ENCODE measurements around the gene NECTIN3. TPM values are rescaled to one million over a fixed set of nuclear protein-coding genes. Genes with fewer than 3 reads are reported as not detected.

The NECTIN3 gene
- total RNA-seq, 1 experiment from 2014 or later, result 53.7 TPM

GRCh38 chr3:111241960-111242359, 170.3 kb downstream of the NECTIN3 start:
- no peak overlapping the region for H2BK20ac ChIP-seq (ENCODE audit: low read depth, low read length, poor library complexity, severe bottlenecking)
- no peak overlapping the region for H2BK5ac ChIP-seq (ENCODE audit: insufficient read length, low read length)
- H3K23ac ChIP-seq (ENCODE audit: insufficient read length, low read depth, low read length), result no peak overlapping the region
- H2AFZ ChIP-seq (ENCODE audit: low read length), result no peak overlapping the region
- H4K5ac ChIP-seq (ENCODE audit: insufficient read length, low read depth, low read length), result no peak overlapping the region
- Mint-ChIP-seq H3K9me3 (peaks cover 3 to 9% of the 10 kb centered on the region in 2 experiments; a peak in 4 of 5 replicates), H3K27me3 (ENCODE audit: low read depth) (no peaks in the 10 kb centered on the region; the same call in 1 of the 2 replicates), H3K36me3 (ENCODE audit: insufficient read depth in 1 of 3, low read depth in 3 of 3) (no peaks in the 10 kb centered on the region; a peak in 1 of 7 replicates), H3K4me3 (no peak overlapping the region), H3K4me1 (peaks cover 0 to 3% of the 10 kb centered on the region in 2 experiments; a peak in 1 of 4 replicates), H3K27ac (no peak overlapping the region)
- H3K4ac ChIP-seq (ENCODE audit: low read depth, low read length), result no peak overlapping the region
- no peaks in the 10 kb centered on the region; the same call in 1 of the 2 replicates for H3K27me3 ChIP-seq (ENCODE audit: insufficient read depth, low read length)
- H3K18ac ChIP-seq (ENCODE audit: insufficient read length, low read depth, low read length), result no peak overlapping the region
- no peak overlapping the region for H3K14ac ChIP-seq (ENCODE audit: insufficient read depth, low read length)
- TF ChIP-seq, protein P1, sequence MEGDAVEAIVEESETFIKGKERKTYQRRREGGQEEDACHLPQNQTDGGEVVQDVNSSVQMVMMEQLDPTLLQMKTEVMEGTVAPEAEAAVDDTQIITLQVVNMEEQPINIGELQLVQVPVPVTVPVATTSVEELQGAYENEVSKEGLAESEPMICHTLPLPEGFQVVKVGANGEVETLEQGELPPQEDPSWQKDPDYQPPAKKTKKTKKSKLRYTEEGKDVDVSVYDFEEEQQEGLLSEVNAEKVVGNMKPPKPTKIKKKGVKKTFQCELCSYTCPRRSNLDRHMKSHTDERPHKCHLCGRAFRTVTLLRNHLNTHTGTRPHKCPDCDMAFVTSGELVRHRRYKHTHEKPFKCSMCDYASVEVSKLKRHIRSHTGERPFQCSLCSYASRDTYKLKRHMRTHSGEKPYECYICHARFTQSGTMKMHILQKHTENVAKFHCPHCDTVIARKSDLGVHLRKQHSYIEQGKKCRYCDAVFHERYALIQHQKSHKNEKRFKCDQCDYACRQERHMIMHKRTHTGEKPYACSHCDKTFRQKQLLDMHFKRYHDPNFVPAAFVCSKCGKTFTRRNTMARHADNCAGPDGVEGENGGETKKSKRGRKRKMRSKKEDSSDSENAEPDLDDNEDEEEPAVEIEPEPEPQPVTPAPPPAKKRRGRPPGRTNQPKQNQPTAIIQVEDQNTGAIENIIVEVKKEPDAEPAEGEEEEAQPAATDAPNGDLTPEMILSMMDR (conservative IDR thresholded peaks at IDR 0.05), result no peak
- no peak overlapping the region for H4K8ac ChIP-seq (replicated peaks; ENCODE audit: insufficient read length, low read depth, low read length)
- H3K79me1 ChIP-seq (ENCODE audit: insufficient read depth, low read depth, low read length, poor library complexity, severe bottlenecking), result no peaks in the 10 kb centered on the region
- H2BK15ac ChIP-seq (ENCODE audit: low read depth, low read length), result no peak overlapping the region
- H3K23me2 ChIP-seq (ENCODE audit: insufficient read length, low read depth, low read length, poor library complexity, severe bottlenecking), result no peaks in the 10 kb centered on the region
- no CpG with 5 or more reads among the region's 1 CpG for WGBS (ENCODE audit: extremely low coverage, insufficient read length, low lambda C conversion rate)
- no peaks in the 10 kb centered on the region for H4K20me1 ChIP-seq (ENCODE audit: control insufficient read depth, insufficient read depth, insufficient read length)
- no peak overlapping the region for H2BK12ac ChIP-seq (ENCODE audit: insufficient read length, low read depth, low read length)
- no peak for DNase-seq
- no peak overlapping the region for H2AK5ac ChIP-seq (ENCODE audit: insufficient read length, low read length)
- H3K4me2 ChIP-seq (ENCODE audit: insufficient read depth, insufficient read length, low read length), result no peak overlapping the region
- no peak overlapping the region for H3K56ac ChIP-seq (ENCODE audit: insufficient read length, low read depth, low read length)
- H4K91ac ChIP-seq (ENCODE audit: insufficient read length, low read depth, low read length), result no peak overlapping the region
- H3K27ac ChIP-seq (ENCODE audit: insufficient read length, low read depth, low read length), result no peak overlapping the region
- no peak overlapping the region for H2BK120ac ChIP-seq (ENCODE audit: low read depth, low read length, poor library complexity, severe bottlenecking)
- no peaks in the 10 kb centered on the region for H3K79me2 ChIP-seq (ENCODE audit: insufficient read depth, low read length)
- H3T11ph ChIP-seq (ENCODE audit: low read length), result no peak overlapping the region
- no peaks in the 10 kb centered on the region for H3K9me3 ChIP-seq (ENCODE audit: control insufficient read depth, low read depth, low read length)
- H3K9ac ChIP-seq (ENCODE audit: extremely low read depth, insufficient read length, low read length), result no peak overlapping the region
- H3K4me1 ChIP-seq (ENCODE audit: insufficient read depth, low read length), result no peaks in the 10 kb centered on the region
